HG03159 (cell line): ENCODE results near the gene APBB2.
A peak's percentile ranks its signal among the peaks of the same experiment; 100 is the strongest.
"Not testable (repeated sequence)": the region's sequence is repeated elsewhere in the genome, so short reads cannot be mapped to it uniquely, and the experiment has no call there.

Experiments
- ATAC-seq: cut with Tn5 transposase; IDR thresholded peaks from one replicate; pipeline ENCODE4 v1.9.1; 2021; ENCODE audit warnings: mild to moderate bottlenecking, moderate library complexity; ENCODE audit not compliant: unreplicated experiment

APBB2 gene

GRCh38 chr4:40952672-40953071, 261.7 kb downstream of the APBB2 start:
- no peak for ATAC-seq

- no peak for ATAC-seq
These were observed 262.1 kb downstream of the APBB2 start for GRCh38 chr4:40952217-40952616.

- ATAC-seq = no peak
These were observed 263.3 kb downstream of the APBB2 start for GRCh38 chr4:40951026-40951425.

- no peak for ATAC-seq
These were observed 264.8 kb downstream of the APBB2 start for GRCh38 chr4:40949358-40950100.

- ATAC-seq = no peak
These were observed 266.3 kb downstream of the APBB2 start for GRCh38 chr4:40948014-40948413.

- ATAC-seq = no peak
These were observed 267.7 kb downstream of the APBB2 start for GRCh38 chr4:40946652-40947051.

GRCh38 chr4:40940756-40941155, 273.6 kb downstream of the APBB2 start:
- no peak for ATAC-seq

GRCh38 chr4:40940317-40940741, 274.0 kb downstream of the APBB2 start:
- ATAC-seq = no peak

GRCh38 chr4:40939856-40940255, 274.5 kb downstream of the APBB2 start:
- ATAC-seq = no peak

- no peak for ATAC-seq
These were observed 276.0 kb downstream of the APBB2 start for GRCh38 chr4:40938337-40938736.

GRCh38 chr4:40937140-40937725, 277.1 kb downstream of the APBB2 start:
- no peak for ATAC-seq

- no peak for ATAC-seq
These were observed 279.7 kb downstream of the APBB2 start for GRCh38 chr4:40934676-40935075.

- ATAC-seq = no peak
These were observed 280.9 kb downstream of the APBB2 start for GRCh38 chr4:40933272-40934053.

- ATAC-seq = no peak
These were observed 282.5 kb downstream of the APBB2 start for GRCh38 chr4:40931841-40932240.

GRCh38 chr4:40931238-40931637, 283.1 kb downstream of the APBB2 start:
- ATAC-seq = no peak

GRCh38 chr4:40927074-40927473, 287.3 kb downstream of the APBB2 start:
- no peak for ATAC-seq

- ATAC-seq = no peak
These were observed 289.6 kb downstream of the APBB2 start for GRCh38 chr4:40924793-40925117.

- peak; percentile 83 for ATAC-seq
These were observed 290.1 kb downstream of the APBB2 start for GRCh38 chr4:40924096-40924792.

GRCh38 chr4:40923316-40924095, 290.8 kb downstream of the APBB2 start:
- ATAC-seq = no peak

- not testable (repeated sequence) for ATAC-seq
These were observed 294.4 kb downstream of the APBB2 start for GRCh38 chr4:40919976-40920375.

GRCh38 chr4:40918330-40918729, 296.0 kb downstream of the APBB2 start:
- ATAC-seq = no peak
